Measurements from ENCODE around the gene ST8SIA3.

The ST8SIA3 gene

DNA sequence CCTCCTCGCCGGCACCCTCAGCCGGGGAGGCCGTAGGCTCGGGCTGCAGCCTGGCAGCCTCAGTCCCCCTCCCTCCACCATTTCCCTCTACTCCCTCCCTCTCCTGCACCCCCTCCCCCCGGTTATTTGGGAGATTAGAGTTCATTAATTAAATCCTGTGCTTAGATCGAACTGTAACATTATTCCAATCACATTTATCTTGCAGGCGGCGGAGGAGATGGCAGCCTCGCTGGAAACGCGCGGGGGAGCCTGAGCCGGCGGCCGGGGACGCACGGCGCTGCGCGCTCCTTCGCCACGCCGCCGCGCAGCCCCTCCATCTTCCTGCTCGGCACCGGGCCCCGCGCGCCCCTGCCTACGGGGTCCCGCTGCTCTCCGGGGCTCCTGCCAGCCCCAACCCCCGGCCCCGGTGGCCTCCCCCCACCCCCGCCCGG is at the start of gene ST8SIA3:
Gene ST8SIA3, plus strand, starts transcription at position 287 of the 431 bp plus-strand sequence. CDS start 290 bp downstream, outside the sequence.
- DNase-seq = no peak

DNA sequence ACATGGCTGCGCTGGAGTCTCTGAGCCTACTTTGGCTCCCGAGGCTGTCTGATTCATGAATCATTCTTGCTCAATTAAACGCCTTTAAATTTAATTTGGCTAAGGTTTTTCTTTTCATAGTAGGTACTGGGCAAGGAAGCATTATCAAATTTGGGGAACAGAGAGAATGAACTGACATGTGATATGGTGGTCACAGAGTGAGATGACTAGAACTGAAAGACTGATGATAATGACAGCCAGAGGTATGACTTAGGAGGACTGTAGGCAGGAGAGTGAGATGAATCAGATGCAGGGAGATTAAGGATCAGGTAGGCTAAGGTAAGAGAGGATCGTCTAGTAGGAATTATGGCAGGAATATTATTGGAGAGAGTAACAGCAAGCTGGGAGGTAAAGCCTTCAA is 40.9 kb upstream of the ST8SIA3 start:
- no peak for DNase-seq

GRCh38 chr18:57312346-57313144 is 39.8 kb upstream of the ST8SIA3 start:
- DNase-seq = no peak

DNA sequence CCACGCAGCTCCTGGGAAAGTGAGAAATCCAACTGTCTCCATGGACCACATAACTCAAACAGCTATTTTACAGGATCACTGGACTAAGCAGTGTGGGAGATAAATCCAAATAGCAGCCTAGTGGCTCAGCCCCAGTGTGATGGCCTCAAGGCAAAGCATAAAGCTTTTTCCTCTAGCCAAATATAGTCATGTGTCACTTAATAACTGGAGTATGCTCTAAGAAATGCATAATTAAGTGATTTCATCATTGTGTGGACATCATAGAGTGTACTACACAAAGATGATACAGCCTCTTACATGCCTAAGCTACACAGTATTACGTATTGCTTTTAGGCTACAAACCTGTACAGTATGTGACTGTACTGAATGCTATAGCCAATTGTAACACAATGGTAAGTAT is 31.8 kb upstream of the ST8SIA3 start:
- DNase-seq = no peak

- DNase-seq = no peak
Observed at GRCh38 chr18:57325491-57326166, 26.7 kb upstream of the ST8SIA3 start.

DNA sequence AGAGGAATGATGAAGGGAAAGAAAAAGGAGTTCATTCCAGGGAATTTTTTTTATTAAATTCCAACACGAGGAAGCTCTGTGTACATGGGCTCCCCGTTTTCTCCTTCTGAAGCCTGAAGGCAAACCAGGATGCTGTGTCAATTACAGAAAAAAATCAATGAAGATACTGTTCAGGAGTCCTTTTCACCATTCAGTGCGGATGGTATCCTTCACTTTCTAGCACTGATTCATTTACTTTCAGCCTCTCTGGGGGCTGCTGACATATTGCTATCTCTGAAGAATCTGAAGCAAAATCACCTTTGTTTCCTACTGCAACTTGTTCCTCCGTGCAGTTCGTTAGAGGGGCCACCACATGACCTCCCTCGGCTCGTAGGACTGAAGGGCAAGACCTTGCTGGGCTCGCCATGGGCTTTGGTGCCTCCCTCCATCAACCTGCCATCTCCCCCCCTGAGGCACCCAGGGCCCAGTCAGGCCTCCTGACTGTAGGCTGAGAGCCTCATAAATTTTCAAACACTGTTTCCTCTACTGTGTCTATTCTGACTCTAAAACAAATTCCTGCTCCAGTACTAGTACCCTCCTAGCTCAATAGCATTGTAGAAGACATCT is 25.5 kb upstream of the ST8SIA3 start:
- DNase-seq = no peak

DNA sequence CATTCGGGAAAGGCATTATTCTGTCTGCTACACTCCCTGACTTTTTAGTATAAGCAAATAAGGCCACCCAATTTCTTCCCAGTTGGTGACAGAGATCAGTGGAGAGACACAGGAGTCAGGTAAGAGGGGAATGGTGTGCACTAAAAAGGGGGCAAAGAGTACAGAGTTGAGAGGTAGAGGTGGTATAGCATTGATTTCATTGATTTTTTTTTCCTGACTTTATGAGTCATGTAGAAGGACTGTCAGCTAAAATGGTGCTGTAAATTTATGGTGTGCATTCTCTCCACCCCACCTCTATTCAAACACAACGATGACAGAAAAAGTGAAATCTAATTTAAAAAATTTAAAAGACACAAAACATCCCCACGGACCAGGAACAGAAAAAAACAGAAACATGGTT is 23.7 kb upstream of the ST8SIA3 start:
- DNase-seq = no peak

DNA sequence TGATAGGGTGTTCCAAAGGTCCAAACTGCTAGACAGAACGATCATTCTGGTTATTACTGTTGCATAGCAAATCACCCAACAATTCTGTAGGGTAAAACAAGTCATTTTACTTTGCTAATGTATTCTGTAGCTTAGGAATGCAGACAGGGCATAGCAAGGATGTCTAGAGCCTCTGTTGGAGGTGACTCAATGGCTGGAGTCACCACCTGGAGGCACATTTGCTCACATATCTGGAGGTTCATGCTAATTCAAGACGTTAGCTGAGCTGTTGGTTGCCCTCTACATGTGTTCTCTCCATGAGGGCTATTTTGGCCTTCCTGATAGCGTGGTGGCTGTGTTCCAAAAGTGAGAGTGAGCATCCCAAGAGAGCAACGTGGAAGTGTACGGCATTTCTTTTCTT is 22.5 kb upstream of the ST8SIA3 start:
- DNase-seq = no peak

GRCh38 chr18:57331718-57332117 is 20.6 kb upstream of the ST8SIA3 start:
- no peak for DNase-seq

DNA sequence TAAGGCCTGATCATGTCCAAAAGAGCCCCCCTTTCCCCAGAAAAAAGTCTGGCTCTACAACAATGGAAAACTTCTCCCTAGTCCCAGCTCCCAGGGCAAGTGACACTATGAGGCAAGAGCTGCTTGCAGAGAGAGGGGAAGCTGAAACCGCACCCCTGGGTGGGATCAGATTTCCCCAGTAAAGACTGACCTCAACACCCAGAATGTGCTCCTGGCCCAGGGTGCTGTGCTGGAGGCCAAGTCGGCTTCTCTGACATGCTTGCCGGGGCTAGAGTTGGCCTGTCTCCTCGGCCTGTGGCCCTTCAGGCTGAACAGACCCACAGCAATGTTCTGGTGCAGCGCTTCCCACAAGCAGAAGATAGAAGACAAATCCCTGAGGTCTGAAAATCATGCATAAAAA is 18.4 kb upstream of the ST8SIA3 start:
- DNase-seq = no peak

GRCh38 chr18:57334383-57334782 is 18.0 kb upstream of the ST8SIA3 start:
- DNase-seq = no peak

GRCh38 chr18:57336343-57336742 is 16.0 kb upstream of the ST8SIA3 start:
- no peak for DNase-seq

DNA sequence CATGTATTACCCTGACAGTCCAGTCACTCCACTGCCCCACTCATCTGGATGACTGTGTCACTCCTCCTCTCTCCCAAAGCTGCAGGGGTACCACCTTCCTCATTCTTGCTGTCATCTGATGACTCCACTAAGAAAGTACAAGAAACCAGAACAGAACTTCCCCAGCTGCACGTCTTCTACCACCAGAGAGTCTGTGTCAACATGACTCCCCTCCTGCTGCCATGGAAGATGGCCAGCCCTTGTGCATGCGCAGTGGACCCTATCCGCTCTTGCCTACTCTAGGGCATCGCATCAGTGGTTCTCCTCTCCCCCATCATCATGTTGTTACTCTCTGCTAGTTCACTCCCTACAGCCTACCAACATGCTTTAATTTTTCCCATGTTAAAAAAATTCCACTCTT is 14.5 kb upstream of the ST8SIA3 start:
- no peak for DNase-seq

DNA sequence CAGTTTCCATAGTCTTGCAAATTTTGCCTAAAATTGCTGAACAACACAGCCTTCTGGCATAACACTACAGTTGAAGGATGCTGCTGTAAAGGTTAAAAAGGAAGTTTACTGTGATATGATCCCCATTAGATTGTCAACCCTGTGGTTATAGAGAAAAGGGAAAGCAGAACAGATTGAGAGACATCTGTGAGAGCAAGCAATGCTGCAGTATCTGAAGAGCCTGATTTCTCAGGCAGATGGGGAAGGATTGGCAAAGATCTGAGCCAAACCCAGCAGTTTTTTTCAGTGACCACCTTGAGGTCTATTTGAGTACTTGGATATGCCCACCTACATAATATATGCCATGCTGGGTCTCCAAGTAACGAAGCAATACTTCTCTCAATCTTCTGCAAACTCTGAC is 8.5 kb upstream of the ST8SIA3 start:
- DNase-seq = no peak

- no peak for DNase-seq
Observed at GRCh38 chr18:57346876-57347275, 5.5 kb upstream of the ST8SIA3 start.

DNA sequence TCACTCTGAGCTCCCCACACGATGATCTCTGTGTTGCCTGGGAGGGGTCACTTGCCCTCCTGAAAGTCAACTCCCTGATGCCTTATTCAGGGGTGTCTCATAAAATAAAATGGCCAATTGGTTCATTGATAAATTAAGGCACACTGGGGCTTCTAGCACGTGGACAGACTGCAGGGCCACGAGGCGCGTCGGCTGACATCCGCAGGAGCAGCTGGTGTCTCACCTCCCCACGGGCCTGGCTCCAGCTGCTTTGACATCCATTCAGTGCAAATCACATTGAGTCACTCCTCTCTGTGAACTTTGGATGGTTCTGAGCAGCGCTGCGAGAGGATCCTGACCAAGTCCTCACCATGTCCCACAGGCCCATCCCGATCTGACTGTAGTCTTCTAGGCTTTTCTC is 4.6 kb upstream of the ST8SIA3 start:
- DNase-seq = no peak

DNA sequence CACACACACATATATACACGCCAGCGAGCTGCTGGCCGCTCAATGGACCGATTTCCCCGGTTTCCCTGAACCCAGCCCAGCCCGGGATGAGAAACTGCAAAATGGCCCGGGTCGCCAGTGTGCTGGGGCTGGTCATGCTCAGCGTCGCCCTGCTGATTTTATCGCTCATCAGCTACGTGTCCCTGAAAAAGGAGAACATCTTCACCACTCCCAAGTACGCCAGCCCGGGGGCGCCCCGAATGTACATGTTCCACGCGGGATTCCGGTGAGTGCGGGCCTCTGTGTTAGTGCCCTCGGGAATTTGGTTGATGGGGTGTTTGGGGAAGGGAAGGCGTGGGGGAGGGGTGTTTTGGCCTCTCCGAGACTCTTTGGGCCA is 392 bp downstream of the ST8SIA3 start:
- no peak for DNase-seq

- no peak for DNase-seq
Observed at GRCh38 chr18:57353137-57353939, 981 bp downstream of the ST8SIA3 start.

- DNase-seq = no peak
Observed at GRCh38 chr18:57353940-57354461, 1.6 kb downstream of the ST8SIA3 start.

GRCh38 chr18:57359433-57359832 is 7.1 kb downstream of the ST8SIA3 start:
- no peak for DNase-seq

GRCh38 chr18:57362714-57363113 is 10.4 kb downstream of the ST8SIA3 start:
- no peak for DNase-seq

- no peak for DNase-seq
Observed at GRCh38 chr18:57364460-57364859, 12.1 kb downstream of the ST8SIA3 start.

GRCh38 chr18:57366528-57367081 is 14.2 kb downstream of the ST8SIA3 start:
- DNase-seq = no peak

Data from NCI-H187 treated with DMSO at 0.1 percent for 48 hours (cell line).